ENCODE measurements around the gene LAMC3. TPM values are rescaled to one million over a fixed set of nuclear protein-coding genes. Genes with fewer than 3 reads are reported as not detected.

Gene LAMC3
- total and polyA plus RNA-seq, 7 donors: 0.17 to 0.96 (median 0.22) TPM; not detected in 1

DNA sequence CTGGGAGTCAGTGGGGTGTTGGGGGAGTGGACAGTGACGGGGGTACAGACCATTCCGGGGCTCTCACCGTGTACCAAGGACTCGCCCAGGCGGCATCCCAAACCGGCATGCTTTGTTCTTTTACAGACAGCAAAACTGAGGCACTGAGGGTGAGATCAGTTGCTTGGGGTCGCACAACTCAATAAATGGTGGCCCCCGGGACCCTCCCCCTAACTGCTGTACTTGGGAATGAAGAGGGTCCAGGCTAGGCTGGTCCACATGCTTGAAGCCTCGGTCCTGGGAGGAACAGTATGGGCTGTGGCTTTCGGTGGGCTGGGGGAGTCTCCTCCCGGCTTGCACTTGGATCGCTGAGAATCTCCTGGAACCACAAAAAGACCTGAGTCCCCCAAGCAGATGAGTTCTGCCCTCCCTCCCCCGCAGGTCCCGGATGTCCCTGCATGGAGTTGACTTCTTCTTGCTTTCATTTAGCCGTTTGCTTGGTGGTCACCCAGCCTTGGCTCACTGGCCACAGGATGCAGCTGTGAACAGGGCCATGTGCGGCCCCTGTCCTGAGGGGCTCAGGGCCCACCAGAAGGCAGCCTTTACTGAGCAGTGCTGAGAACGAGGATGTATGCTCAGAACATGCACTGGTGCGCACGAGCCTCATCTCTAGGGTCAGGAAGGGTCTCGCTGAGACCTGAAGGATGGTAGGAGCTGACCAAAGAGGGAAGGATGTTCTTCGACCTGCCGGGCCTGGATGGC lies 4.2 kb downstream of the LAMC3 start:
- ATAC-seq (no peak), DNase-seq (peak in 1 of 2 donors; percentile 30)
- H3K4me1 ChIP-seq: no peaks in the 10 kb centered on the region
- no peaks in the 10 kb centered on the region for H3K36me3 ChIP-seq (ENCODE audit: insufficient read depth in 1 of 2, low read depth in 1 of 2)
- TF ChIP-seq, protein P1, sequence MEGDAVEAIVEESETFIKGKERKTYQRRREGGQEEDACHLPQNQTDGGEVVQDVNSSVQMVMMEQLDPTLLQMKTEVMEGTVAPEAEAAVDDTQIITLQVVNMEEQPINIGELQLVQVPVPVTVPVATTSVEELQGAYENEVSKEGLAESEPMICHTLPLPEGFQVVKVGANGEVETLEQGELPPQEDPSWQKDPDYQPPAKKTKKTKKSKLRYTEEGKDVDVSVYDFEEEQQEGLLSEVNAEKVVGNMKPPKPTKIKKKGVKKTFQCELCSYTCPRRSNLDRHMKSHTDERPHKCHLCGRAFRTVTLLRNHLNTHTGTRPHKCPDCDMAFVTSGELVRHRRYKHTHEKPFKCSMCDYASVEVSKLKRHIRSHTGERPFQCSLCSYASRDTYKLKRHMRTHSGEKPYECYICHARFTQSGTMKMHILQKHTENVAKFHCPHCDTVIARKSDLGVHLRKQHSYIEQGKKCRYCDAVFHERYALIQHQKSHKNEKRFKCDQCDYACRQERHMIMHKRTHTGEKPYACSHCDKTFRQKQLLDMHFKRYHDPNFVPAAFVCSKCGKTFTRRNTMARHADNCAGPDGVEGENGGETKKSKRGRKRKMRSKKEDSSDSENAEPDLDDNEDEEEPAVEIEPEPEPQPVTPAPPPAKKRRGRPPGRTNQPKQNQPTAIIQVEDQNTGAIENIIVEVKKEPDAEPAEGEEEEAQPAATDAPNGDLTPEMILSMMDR (IDR thresholded peaks at IDR 0.05): no peak
- 79 to 83% (median 81%) methylated on average over 22 of the region's 22 CpGs for WGBS, 3 donors
- H3K27ac ChIP-seq: no peak overlapping the region
- intact Hi-C loops (cut with DNase I): no loop called here
- no peaks in the 10 kb centered on the region for H3K9me3 ChIP-seq
- peaks cover 0 to 59% (median 14%) of the 10 kb centered on the region in 3 donors for H3K27me3 ChIP-seq (ENCODE audit: insufficient read depth in 3 of 3, low read length in 2 of 3)
- no peak overlapping the region for H3K4me3 ChIP-seq

DNA sequence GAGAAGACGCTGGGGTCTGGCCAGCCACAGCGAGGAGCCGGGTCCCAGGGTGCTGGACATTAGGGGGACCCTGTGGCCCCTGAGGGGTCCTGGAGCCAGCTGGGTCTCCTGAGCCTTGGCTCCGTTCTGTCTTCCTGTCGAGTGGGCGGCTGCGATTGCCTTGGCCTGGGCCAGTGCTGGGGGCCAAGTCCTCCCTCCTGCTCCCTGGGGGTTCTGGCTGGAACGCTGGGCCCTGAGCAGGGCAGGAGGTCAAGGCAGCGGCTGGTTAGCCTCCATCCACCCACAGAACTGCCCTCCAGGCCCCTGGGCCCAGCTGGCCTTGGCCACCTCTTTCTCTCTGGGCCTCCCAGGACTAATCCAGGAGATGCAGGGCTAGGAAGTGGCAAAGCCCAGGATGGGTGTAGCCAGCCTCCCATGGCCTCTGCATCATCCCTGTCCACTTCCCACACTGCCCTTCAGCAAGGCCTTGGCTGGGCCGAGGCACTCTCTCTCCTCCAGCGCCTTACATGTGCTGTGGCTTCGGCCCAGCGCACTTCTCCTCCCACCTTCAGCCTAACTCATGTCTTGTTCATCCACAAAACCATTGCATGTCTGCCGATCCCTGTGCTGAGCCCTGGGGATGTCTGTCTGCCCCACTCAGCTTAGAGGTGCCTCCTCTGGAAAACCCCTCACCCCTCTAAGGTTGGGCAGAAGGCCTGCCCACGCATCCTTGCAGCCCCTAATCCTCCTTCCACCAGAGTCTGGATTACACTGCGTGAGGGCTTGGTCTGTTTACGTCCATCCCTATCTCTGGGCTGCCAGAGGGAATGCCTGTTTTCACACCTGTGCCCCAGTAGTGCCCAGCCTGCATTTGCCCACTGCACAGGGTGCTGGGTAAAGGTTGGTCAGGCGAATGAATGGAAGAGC lies 5.0 kb downstream of the LAMC3 start:
- ATAC-seq (peak in 1 of 4 donors; percentile 27), DNase-seq (peak in 1 of 2 donors; percentile 61)
- Histone ChIP-seq H3K4me3 (no peak overlapping the region), H3K27me3 (ENCODE audit: insufficient read depth in 3 of 3, low read length in 2 of 3) (peaks cover 0 to 53% (median 12%) of the 10 kb centered on the region in 3 donors), H3K9me3 (no peaks in the 10 kb centered on the region), H3K27ac (no peak overlapping the region), H3K36me3 (ENCODE audit: insufficient read depth in 1 of 2, low read depth in 1 of 2) (no peaks in the 10 kb centered on the region), H3K4me1 (no peaks in the 10 kb centered on the region)
- WGBS, 3 donors: 69 to 73% (median 70%) methylated on average over 17 to 18 of the region's 18 CpGs
- TF ChIP-seq, protein P1 (IDR thresholded peaks at IDR 0.05): no peak
- intact Hi-C loops (cut with DNase I): no loop called here

DNA sequence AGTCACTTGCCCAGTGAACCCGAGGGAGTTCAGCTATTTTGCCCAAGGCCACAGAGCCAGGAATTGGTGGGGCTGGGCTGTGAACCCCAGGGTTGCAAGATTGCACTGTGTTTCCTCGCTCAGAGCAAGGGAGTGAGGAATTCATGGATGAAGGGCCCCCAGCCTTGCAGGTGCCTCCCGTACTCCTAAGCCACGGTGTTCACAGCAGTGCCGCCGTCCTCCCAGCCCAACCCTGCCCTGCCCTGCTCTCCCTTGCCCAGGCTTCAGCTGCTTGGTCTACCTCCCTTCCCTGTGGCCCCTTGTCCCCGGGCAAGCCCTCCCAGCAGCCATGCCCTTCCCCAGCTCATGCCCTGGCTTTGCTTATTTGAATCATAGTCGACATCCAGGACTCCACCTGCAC lies 6.1 kb downstream of the LAMC3 start:
- no peaks in the 10 kb centered on the region for H3K9me3 ChIP-seq
- H3K4me3 ChIP-seq: no peak overlapping the region
- no peak for ATAC-seq
- TF ChIP-seq, protein P1 (IDR thresholded peaks at IDR 0.05): no peak
- DNase-seq: peak in 1 of 2 donors; percentile 30
- no peaks in the 10 kb centered on the region for H3K36me3 ChIP-seq (ENCODE audit: insufficient read depth in 1 of 2, low read depth in 1 of 2)
- 79 to 85% (median 82%) methylated on average over 8 of the region's 8 CpGs for WGBS, 3 donors
- no peaks in the 10 kb centered on the region for H3K4me1 ChIP-seq
- intact Hi-C loops (cut with DNase I): no loop called here
- H3K27me3 ChIP-seq (ENCODE audit: insufficient read depth in 3 of 3, low read length in 2 of 3): peaks cover 0 to 48% (median 11%) of the 10 kb centered on the region in 3 donors
- H3K27ac ChIP-seq: no peak overlapping the region

- Histone ChIP-seq H3K36me3 (ENCODE audit: insufficient read depth in 1 of 2, low read depth in 1 of 2) (no peaks in the 10 kb centered on the region), H3K27me3 (ENCODE audit: insufficient read depth in 3 of 3, low read length in 2 of 3) (peaks cover 0 to 40% (median 8%) of the 10 kb centered on the region in 3 donors), H3K27ac (no peak overlapping the region), H3K4me1 (no peaks in the 10 kb centered on the region), H3K4me3 (no peak overlapping the region), H3K9me3 (no peaks in the 10 kb centered on the region)
- ATAC-seq (no peak), DNase-seq (no peak)
- 93 to 96% (median 96%) methylated on average over 6 of the region's 6 CpGs for WGBS, 3 donors
- TF ChIP-seq, protein P1 (IDR thresholded peaks at IDR 0.05): no peak
- intact Hi-C loops (cut with DNase I): no loop called here
Measured at GRCh38 chr9:131015876-131016397, 7.0 kb downstream of the LAMC3 start.
